Adrenal gland (tissue), 12 donors: ENCODE data around the gene ANXA4. TPM values are rescaled to one million over a fixed set of nuclear protein-coding genes. Genes with fewer than 3 reads are reported as not detected.
"Not testable (repeated sequence)": the region's sequence is repeated elsewhere in the genome, so short reads cannot be mapped to it uniquely, and the experiment has no call there.

ENCODE experiments used
- DNase-seq, 7 donors: peaks; one replicate each; pipeline ENCODE4 v3.0.0-alpha.2; 2019 to 2020
- H3K27ac ChIP-seq, 5 donors: fragments of 200-600 bp; sonication (generic) in 4 of 5; 1 replicate in 3 of 5; 2 replicates in 2 of 5; pipeline versions ENCODE4 v1.5.1 to v1.8.0; 2016 to 2020; ENCODE audit warnings: mild to moderate bottlenecking in 1 of 5
- H3K27me3 ChIP-seq: fragments of 200-600 bp; 2 replicates; pipeline ENCODE4 v1.8.0; 2021
- H3K36me3 ChIP-seq, 2 donors: fragments of 200-600 bp; replicated peaks in 1 of 2; 1 replicate in 1 of 2; 2 replicates in 1 of 2; pipeline versions ENCODE4 v1.5.1 to v1.8.0; 2018 to 2022
- H3K4me1 ChIP-seq, 2 donors: fragments of 200-600 bp; replicated peaks in 1 of 2; 1 replicate in 1 of 2; 2 replicates in 1 of 2; pipeline versions ENCODE4 v1.5.1 to v1.8.0; 2018 to 2021
- H3K4me3 ChIP-seq, 4 donors: fragments of 200-600 bp; sonication (generic) in 3 of 4; one replicate each; pipeline ENCODE4 v1.5.1; 2016 to 2018
- H3K9me3 ChIP-seq, 3 donors: fragments of 200-600 bp; sonication (generic) in 1 of 3; replicated peaks in 1 of 3; 1 replicate in 2 of 3; 2 replicates in 1 of 3; pipeline versions ENCODE4 v1.5.1 to v1.8.0; 2016 to 2021
- CTCF ChIP-seq, 6 experiments: fragments of 450-650 bp in 4 of 6; fragments of 200-600 bp in 2 of 6; sonication (generic) in 1 of 6; IDR thresholded peaks; 1 replicate in 5 of 6; 2 replicates in 1 of 6; pipeline versions ENCODE4 v1.5.1 to v1.8.0; 2016 to 2021; ENCODE audit warnings: antibody characterized with exemption in 6 of 6, mild to moderate bottlenecking in 2 of 6, moderate library complexity in 1 of 6
- POLR2A ChIP-seq, 2 donors: fragments of 450-650 bp; IDR thresholded peaks; one replicate each; pipeline ENCODE4 v1.6.1; 2017; ENCODE audit warnings: antibody characterized with exemption in 2 of 2, mild to moderate bottlenecking in 2 of 2, moderate library complexity in 1 of 2
- WGBS, 4 donors: extraction: QIAGEN DNeasy Blood & Tissue Kit in 2 of 4; methylation state at CpG; one replicate each; pipeline versions ENCODE4 v1.1.5 to v1.1.7; 2013 to 2017; 5-methylcytosine and 5-hydroxymethylcytosine counted together
- intact Hi-C, 2 donors: fragments of 100-400 bp; cut with DNase I; formaldehyde crosslinking; loops; one replicate each; pipeline versions ENCODE4 v1.14.1 to v1.15.0; 2022 to 2023
- polyA plus RNA-seq, 3 donors: library from polyadenylated mRNA; stranded (reverse); fragments of 200-250 nt in 2 of 3; fragments of 350-450 nt in 1 of 3; fragmentation: Illumina TruSeq in 1 of 3; extraction: RNeasy Lipid Tissue Mini Kit (QIAGEN cat#74804) in 1 of 3; gene quantifications; one replicate each; pipeline ENCODE4 v1.2.3, GENCODE V29; 2013 to 2014
- total RNA-seq, 9 donors: library from RNA; depleted of rRNA in 4 of 9; stranded (reverse); fragments of >200 nt in 4 of 9; fragments of 120-200 nt in 1 of 9; fragmentation: NEBNext Ultra II Directional in 1 of 9; extraction: Animal tissue kit (Norgen Biotek cat#: 25700) in 1 of 9; gene quantifications; one replicate each; pipeline versions ENCODE4 v1.1.0 to v1.2.4, GENCODE V29; 2013 to 2023
- donor health status: healthy with polysubstance abuse.
- donor health status: Bipolar disorder and iron deficiency.
- donor health status: DM: yes; HTN: yes; CAD: no.
- donor health status: DM: no; HTN: no; CAD: no.
- donor health status: DM: no; HTN: no; CAD: no.
- donor health status: DM: yes; HTN: yes; CAD: no.

ANXA4 gene
- total and polyA plus RNA-seq, 12 donors, result 20.6 to 57.4 (median 33.1) TPM

GRCh38 chr2:69733342-69734034, 8.4 kb upstream of the ANXA4 start:
- H3K4me1 ChIP-seq, result no peaks in the 10 kb centered on the region
- H3K9me3 ChIP-seq, result no peaks in the 10 kb centered on the region
- TF ChIP-seq CTCF (IDR thresholded peaks at IDR 0.05), result no peak
- TF ChIP-seq POLR2A (IDR thresholded peaks at IDR 0.05), result no peak
- WGBS, 4 donors, result 20 to 53% (median 34%) methylated on average over 1 of the region's 1 CpG
- intact Hi-C loops, result no loop called here
- no peaks in the 10 kb centered on the region for H3K36me3 ChIP-seq
- no peaks in the 10 kb centered on the region for H3K27me3 ChIP-seq
- DNase-seq, result peak in 1 of 7 donors; percentile 10
- H3K27ac ChIP-seq, result no peak overlapping the region
- no peak overlapping the region for H3K4me3 ChIP-seq

GRCh38 chr2:69734035-69734611, 7.8 kb upstream of the ANXA4 start:
- DNase-seq, result peak; percentile 42 to 70 (median 58)
- H3K27me3 ChIP-seq, result no peaks in the 10 kb centered on the region

GRCh38 chr2:69734854-69735544, 6.9 kb upstream of the ANXA4 start:
- H3K27ac ChIP-seq, result no peak overlapping the region
- no peak for TF ChIP-seq CTCF (IDR thresholded peaks at IDR 0.05)
- TF ChIP-seq POLR2A (IDR thresholded peaks at IDR 0.05), result no peak
- no peaks in the 10 kb centered on the region for H3K4me1 ChIP-seq
- DNase-seq, result peak in 1 of 7 donors; percentile 15
- no peaks in the 10 kb centered on the region for H3K27me3 ChIP-seq
- no peaks in the 10 kb centered on the region for H3K36me3 ChIP-seq
- intact Hi-C loops, result no loop called here
- no peaks in the 10 kb centered on the region for H3K9me3 ChIP-seq
- H3K4me3 ChIP-seq, result no peak overlapping the region
- 93 to 98% (median 96%) methylated on average over 2 of the region's 2 CpGs for WGBS, 4 donors

More at GRCh38 chr2:69734035-69734611, 7.8 kb upstream of the ANXA4 start:
- Histone ChIP-seq H3K4me3 (no peak overlapping the region), H3K36me3 (no peaks in the 10 kb centered on the region), H3K9me3 (no peaks in the 10 kb centered on the region), H3K27ac (no peak overlapping the region), H3K4me1 (no peaks in the 10 kb centered on the region)
- WGBS, 4 donors, result 36 to 45% (median 41%) methylated on average over 5 of the region's 5 CpGs
- TF ChIP-seq POLR2A (IDR thresholded peaks at IDR 0.05), result no peak
- TF ChIP-seq CTCF (IDR thresholded peaks at IDR 0.05), result no peak
- intact Hi-C loops, result no loop called here

DNA sequence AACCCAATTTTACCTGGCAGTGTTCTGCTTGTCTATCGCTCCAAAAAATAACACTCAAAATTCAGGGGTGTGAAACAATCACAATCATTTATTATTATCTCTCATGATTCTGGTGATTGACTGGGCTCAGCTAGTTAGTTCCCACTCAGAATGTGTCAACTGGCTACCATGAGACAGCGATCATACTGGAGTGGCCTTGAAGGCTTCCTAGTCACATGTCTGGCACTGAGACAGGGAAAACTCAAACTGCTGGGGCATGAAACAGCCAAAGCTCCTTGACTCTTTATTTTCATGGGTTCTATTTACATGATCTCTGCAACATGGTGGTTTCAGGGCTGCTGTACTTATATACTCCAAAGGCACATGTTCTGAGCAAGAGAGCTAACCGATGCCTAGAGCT, 6.2 kb upstream of the ANXA4 start:
- Histone ChIP-seq H3K9me3 (no peaks in the 10 kb centered on the region), H3K27me3 (no peaks in the 10 kb centered on the region), H3K27ac (no peak overlapping the region), H3K36me3 (no peaks in the 10 kb centered on the region), H3K4me3 (no peak overlapping the region), H3K4me1 (peaks cover 0 to 3% of the 10 kb centered on the region in 2 donors)
- 60 to 68% (median 65%) methylated on average over 3 of the region's 3 CpGs for WGBS, 4 donors
- TF ChIP-seq CTCF (IDR thresholded peaks at IDR 0.05), result no peak
- TF ChIP-seq POLR2A (IDR thresholded peaks at IDR 0.05), result no peak
- peak; percentile 41 to 65 (median 63) for DNase-seq
- intact Hi-C loops, result no loop called here

GRCh38 chr2:69738149-69738548, 3.8 kb upstream of the ANXA4 start:
- H3K4me3 ChIP-seq, H3K27me3 ChIP-seq, intact Hi-C loops, DNase-seq, H3K27ac ChIP-seq, H3K9me3 ChIP-seq, H3K36me3 ChIP-seq: not testable (repeated sequence)
- peaks cover 8 to 16% of the 10 kb centered on the region in 2 donors for H3K4me1 ChIP-seq
- 77 to 83% (median 79%) methylated on average over 2 to 3 of the region's 3 CpGs for WGBS, 4 donors
